Stimulated activated CD8-positive, alpha-beta memory T cell treated with anti-CD3 and anti-CD28 coated beads, Interleukin-7, amount 100 ng/mL, for 4 hours (primary cell): ENCODE results near the gene RPTOR.

Source experiments
- DNase-seq, 2 donors: peaks; one replicate each; pipeline ENCODE4 v3.0.0-alpha.2; 2020; ENCODE audit warnings: low read depth in 2 of 2

Gene RPTOR

DNA sequence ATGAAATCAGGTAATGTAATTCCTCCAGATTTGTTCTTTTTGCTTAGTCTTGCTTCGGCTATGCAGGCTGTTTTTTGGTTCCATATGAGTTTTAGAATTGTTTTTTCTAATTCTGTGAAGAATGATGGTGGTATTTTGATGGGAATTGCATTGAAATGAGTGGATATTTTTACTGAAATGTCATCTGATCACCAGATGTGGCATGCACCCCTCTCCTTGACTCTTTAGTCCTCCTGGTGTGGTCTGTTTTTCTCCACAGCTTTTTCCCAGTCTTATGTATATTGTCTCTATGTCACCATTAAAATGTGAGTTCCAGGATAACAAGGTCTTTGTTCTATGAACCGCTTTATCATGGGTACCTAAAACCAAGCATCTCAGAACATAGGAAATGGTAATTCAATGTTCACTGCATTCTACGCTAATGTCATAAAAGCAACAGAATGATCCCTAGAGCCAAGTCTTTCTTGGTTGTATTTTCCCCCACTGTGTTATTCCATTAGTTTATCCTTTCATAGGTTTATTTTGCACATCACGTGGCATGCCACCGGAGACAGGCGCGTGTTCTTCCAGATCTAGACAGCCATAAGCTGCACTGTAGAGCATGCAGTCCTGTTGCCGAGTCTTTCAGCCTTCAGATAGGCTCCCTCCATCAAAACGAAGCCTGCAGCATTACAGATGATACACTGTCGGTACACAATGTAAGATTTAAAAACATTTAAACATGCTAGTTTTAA is 172.5 kb downstream of the RPTOR start:
- DNase-seq: no peak

DNA sequence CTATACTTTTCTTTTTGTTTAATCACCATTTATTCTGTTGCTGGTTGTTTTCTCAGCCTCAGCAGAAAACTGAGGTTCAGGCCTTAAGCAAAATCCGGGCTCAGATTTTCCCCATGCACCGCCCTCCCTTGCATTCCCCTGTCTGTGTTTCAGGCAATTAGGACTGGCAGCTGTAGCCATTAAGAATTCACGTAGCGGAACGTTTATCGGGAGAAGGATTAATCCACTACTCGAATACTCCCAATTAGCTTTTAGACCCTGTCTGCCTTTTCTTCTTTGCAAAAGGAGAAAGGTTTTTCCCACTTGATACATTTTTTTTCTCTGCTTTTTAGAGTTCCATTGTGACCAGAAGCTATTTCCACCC is 173.1 kb downstream of the RPTOR start:
- DNase-seq: no peak

DNA sequence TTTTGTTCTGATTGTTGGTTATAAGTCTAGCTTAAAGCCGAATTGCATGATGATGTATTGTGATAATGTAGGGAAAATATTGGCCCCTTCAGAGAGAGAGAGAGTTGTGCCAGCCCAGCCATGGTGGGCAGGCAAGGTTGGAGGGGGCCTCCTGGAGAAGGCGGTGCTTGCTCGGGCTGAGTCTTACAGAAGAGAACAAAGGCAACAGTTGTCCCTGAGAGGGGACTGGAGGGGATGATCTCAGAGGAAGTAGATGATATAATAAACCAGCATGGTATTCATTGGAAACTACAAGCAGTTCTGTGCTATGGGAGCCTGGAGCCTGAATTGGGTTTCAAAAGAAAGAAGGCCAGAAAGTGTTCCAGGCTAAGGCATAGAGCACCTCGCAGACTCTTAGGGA is 173.8 kb downstream of the RPTOR start:
- DNase-seq: no peak

DNA sequence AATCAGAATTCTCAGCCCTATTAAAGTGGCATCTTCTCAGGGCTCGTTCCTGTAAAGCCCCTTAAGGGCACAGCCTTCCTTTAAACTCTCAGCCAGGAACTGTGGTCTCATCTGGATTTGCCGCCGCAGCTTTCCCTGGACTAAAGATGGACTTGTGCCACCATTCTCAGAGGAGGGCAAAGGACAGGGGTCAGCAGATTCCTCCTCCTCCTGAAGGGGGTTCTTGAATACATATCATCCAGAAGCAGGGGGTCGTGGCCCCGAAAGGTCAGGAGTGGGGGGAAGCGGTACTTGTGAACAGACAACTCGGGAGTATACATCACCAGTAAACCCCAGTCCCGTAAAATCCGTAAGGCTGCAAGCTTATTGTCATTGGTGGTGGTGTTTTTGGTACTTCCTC is 174.8 kb downstream of the RPTOR start:
- no peak for DNase-seq

DNA sequence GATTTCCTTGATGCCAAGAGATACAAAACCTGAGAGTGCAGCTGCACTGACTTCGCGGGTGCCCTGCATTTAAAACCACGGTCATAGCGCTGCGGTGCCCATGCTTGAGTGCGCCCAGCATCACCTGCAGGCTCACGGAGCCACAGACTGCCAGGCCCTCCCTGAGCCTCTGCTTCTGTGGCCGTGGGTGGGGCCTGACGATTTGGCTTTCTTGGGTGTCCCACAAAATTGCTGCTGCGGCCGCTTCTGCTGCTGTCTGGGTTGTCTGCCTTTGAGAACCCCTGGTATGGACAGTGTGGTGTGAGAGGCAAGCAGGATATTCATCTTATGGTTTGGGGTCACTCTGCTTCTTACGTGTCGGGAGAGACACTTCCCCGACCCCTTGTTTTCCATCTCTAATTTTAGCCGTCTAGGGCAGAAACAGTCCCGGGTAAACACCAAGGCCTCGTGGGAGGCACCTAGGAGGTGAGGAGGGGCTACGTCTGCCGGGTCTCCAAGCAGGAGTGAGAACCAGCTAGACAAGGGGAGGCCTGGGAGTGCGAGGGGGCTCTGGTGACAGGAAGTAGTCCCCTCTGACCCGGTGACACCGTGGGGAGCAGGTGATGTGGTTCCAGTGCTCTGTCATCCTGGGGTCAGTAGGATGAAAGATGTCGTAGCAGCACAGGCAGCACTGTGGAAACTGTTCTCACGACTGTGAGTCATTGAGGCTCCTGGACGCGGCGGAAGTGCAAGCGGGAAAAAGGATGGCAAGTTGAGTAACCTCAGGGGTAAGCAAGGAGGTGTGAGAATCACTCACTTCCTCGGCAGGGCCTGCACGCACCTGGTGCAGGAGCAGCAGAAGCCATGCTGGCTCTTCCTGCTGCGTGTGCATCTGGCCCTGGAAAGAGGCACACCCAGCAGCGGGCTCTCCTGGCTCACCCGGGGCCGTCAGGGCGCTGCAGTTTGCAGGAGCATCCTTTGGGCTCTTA is 176.3 kb downstream of the RPTOR start:
- DNase-seq: peak; percentile 55 to 61

DNA sequence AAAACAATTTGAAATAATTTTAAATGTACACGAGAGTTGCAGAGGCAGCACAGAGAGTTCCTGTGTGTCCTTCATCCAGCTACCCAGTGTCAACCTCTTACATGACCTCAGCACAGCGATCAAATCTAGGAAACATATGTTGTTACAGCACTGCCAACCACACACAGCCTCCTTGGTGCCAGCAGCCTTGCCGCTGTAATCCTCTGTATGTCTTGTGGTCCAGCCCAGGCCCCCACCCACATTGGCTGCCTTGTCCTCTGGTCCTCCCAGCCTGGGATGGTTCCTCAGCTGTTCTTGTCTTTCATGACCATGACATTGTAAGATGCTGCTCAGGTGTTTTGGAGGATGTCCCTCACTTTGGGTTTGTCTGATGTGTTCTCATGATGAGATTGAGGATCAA is 178.0 kb downstream of the RPTOR start:
- DNase-seq: no peak

DNA sequence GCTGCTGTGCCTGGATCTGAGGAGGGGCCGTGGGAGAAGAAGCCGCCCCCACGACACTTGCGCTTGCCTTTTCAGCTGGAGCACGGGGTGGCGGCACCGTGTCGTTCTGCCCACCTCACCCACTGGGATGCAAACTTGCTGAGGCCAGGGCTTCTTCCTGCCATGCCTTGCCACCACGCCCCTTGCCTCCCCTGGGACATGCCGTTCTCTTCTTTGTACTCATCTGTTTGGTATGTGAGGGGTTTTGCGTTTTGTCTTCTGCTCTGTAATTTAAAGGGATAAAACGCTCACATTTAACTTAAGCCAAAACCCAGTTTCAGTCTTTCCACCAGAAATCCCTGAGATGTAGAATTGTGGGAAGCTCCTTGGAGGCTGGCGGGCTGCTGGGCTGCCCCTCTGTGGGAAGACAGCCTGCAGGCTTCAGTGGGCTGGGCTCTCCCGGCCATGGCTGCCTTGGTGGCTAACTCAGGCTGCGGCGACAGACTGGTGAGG is 180.2 kb downstream of the RPTOR start:
- DNase-seq: no peak

DNA sequence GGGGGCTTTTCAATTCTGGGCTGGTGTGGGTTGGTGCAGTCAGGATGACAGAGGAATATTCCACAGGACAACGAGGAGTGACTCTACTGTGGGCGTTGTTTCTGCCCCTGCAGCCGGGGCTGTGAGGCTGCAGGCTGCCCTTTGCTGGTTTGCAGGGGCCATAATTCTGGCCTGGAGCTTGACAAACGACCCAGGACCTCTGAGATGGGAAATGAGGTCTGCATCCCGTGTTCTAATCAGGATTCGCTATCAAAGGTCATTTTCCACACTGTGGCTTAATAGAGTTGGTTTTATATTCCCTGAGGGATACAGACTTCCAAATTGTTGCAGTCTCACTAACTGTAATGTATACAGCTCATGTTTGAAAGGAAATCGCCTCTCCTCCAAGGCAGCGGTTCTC is 180.9 kb downstream of the RPTOR start:
- no peak for DNase-seq

DNA sequence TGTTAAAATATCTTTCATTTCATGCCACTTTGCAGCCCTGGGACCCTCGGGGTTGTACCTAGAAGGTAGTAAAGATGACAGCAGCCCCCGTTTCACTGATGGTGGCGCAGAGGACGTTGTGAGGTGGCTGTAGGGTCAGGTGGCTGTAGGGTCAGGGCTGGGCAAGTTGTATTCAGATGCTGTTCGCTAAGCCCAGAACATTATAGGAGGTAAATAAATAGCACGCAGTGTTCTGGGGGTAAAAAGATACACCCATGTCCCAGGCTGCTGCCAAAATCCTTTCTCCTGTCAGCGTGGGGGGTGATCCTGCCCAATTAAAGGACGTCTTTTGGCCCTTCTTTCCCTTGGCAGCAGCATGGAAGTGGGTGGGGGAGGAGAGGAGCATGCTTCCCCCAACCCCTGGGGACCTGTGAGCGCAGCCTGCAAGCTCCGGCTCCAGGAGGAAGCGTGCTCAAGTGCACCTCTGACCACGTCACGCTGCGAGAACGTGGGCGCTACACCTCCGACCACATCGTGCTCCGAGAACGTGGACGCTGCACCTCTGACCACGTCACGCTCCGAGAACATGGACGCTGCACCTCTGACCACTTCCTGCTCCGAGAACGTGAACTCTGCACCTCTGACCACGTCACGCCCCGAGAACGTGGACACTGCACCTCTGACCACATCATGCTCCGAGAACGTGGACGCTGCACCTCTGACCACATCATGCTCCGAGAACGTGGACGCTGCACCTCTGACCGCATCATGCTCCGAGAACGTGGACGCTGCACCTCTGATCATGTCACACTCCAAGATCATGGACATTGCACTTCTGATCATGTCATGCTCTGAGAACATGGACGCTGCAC is 182.1 kb downstream of the RPTOR start:
- no peak for DNase-seq

DNA sequence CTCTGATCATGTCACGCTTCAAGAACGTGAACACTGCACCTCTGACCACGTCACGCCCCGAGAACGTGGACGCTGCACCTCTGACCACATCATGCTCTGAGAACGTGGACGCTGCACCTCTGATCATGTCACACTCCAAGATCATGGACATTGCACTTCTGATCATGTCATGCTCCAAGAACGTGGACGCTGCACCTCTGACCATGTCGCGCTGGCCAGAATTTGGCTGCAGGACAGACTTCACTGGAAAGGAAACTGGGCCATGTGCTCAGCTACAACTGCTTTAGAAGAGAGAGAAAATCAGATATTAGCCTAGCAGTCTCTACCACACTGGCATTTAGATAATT is 182.7 kb downstream of the RPTOR start:
- no peak for DNase-seq

DNA sequence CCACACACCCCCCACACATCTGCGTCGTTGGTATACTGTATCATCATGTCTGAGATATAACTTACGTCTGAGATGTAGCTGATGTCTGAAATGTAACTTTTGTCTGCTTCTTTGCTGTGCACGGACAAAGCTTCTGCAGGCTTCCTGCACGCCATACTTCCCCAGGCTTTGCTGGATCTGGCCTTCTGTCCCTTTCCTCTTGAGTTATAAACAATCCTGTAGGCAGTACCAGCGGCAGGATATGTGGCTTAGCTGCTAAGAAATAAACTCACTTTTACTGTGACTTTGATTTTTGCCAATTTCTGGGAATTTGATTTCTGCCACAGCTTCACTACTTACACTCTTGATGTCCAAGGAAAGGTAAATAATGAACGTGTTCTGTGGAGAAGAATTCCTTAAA is 184.4 kb downstream of the RPTOR start:
- no peak for DNase-seq

DNA sequence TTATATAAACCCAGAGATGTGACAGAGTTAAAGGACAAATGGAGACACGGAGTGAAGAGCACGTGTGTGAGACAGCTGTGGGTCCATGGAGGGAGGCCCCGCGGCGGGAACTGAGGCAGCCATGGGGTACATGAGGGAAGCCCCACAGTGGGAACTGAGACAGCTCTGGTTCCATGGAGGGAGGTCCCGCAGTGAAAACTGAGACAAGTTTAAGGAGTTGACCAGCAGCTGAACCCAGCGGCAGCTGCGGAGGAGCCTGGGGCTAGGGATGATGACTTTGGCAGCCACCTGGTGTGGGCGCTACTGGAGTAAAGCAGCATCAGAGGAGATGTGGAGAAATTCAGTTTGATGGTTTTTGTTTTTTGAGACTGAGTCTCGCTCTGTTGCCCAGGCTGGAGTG is 185.1 kb downstream of the RPTOR start:
- no peak for DNase-seq

DNA sequence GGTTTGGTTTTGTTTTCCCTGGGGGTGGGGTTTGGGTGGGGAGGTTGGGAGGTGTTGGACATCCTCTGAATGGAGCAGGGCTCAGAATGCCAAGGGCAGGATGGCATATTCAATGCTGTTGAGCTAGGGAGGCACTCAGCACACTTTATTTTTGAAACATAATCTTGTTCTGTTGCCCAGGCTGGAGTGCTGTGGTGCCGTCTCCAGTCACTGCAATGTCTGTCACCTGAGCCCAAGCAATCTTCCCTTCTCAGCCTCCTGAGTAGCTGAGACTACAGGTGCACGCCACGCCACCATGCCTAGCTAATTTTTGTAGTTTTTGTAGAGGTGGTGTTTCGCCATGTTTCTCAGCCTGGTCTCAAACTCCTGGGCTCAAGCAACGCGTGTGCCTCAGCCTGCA is 186.1 kb downstream of the RPTOR start:
- DNase-seq: no peak

DNA sequence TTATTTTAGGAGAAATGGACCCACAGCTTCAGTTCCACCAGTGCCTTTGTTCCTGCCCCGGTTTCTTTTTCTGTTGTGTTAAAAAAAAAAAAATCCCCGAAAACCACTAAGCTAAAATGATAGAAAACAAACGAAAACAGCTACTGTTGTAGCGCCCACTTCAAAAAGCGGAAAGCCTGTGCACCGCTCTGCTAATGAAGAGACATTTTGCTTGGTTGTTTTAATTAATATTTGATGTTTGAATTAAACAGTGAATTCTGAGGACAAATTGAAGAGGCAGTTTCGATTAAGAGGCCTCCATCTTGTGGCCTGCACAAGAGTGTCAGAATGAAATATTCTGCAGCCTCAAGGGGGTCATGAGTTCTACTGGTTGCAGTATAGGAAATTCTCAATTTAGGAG is 186.7 kb downstream of the RPTOR start:
- DNase-seq: no peak

DNA sequence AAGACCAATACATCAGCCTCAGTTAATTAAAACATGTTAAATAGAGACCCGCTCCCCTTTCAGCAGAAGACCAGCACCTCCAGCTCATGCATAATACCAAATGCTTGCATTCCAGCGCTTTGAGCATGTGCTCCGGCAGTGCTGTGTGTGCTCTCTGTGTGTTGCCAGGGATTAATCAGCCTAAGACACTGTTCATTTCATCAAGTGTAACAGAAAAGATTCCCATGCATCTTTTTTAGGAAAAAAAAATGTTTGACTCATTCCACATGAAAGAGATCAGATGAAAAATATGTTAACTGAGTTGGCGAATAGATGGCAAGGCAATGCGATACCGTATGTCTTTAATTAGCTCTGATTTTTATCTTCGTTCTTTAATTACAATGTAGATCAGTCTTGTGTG is 187.6 kb downstream of the RPTOR start:
- no peak for DNase-seq

DNA sequence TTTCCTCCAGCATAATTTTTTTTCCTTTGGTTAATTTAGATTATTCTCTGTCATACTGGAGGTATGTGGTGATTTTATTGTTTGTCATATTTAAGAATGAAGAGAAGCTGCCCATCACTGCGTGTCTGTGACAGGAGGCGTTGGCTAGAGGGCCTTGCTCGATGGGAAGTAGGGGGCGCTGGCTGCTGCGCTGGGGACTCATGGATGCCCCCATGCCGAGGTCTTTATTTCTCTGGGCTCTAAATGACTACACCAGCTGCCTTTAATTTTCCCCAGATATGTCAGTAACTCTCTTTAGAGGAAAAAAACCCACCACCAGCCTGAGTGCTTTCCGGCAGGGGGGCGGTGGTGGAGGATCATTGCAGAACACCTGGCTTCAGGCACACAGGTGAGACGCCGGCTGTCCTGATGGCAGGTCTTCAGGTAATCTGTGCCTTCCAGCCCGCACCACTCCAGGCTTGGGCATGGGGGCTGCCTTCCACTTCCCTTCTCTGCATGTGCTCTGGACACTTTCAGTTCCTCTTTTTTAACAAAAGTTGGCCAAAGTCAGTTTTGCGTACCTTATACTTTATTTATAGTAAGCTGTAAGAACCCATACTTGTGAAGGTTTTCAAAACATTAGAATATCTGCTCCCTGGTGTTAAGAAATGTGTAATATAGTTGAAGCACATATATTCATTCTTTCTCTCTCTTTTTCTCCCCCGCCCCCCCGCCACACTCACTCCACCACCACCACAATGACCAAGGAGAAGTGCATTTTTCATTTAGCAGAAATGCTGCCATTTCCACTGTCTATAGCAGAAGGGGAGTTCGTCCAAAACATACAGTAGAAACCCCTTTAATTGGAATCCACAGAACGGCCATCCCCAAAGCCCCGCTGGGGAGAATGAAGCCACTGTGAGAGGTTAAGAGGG is 192.7 kb downstream of the RPTOR start:
- DNase-seq: no peak

DNA sequence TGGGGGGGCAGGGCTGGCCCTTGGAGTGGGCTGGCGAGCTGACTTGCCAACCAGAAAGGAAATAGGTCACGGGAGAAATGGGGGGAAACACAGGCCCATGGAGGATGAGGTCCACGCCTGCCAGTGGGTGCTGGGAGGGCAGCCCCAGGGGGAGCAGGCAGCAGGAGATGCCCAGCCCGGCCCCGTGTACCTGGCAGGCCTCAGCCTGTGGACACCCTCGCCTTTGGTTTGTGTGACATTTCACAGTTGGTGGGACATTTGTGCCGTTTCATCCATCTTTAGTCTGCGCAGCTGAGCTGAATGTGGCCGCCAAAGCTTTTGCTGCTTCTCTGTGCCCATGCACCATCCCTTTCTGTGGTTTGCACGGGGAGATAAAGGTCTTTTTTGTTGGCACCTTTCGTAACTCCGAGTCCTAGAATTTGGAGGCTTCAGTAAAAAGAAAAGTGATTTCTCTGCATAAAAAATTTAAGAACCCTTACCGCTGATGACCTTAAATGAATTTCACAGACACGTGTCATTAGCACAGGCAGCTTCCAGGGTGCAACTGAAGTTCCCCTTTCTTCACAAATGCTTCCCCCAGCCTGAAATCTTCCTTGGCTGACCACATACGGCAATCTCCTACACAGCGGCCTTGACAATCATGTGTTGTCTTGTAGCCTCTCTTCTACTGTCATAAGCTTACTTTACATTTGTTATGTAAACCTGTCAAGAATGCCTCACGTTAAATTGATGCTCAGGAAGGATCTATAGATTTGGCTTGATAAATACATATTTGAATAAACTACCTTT is 193.6 kb downstream of the RPTOR start:
- no peak for DNase-seq

DNA sequence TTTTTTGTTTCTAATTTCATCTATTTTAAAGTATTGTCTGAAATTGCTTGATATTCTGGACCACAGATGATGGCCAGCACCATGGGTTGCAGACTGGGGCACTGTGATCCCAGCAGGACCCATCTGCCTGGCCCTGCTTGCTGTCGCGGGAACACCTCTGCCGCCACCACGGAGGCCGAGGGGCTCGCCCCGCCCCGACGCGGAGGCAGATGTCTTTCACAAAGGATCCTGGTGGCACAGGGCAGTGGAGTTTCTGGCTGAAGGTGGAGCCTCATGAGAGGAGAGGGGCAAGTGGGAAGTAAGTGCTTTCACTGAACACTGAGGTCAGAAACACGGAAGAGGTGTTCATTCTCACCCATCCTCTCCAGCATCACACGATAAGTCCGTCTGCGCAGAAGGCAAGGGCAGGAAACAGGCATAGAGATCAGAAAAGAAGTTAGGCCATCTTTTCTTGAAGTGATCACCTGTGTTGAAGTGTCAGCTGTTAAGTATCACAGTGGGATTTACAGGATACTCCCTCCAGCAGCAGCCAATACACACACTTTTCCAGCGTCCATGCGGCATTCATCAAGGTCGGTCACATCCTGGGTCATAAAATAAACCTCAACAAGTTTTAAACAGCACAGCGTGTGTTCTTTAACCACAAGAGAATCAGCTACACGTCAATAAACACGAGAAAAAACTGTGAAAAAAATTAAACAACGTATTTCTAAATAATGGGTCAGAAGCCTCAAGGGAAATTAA is 194.5 kb downstream of the RPTOR start:
- DNase-seq: no peak

DNA sequence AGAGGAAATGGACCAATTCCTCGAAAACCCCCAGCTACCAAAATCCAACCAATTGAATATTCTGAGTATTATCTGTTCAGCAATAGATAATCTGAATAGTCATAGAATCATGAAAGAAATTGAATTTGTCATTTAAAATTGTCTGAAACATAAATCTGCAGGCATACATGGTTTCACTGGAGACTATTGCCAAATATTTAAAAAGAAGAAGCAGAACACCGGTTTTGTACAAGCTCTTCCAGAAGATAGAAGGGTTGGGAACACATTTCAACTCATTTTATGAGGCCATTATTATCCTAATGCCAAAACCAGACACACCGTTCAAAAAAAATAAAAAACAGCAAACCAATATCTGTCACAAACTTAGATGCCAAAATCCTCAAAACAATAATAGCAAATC is 195.5 kb downstream of the RPTOR start:
- no peak for DNase-seq

DNA sequence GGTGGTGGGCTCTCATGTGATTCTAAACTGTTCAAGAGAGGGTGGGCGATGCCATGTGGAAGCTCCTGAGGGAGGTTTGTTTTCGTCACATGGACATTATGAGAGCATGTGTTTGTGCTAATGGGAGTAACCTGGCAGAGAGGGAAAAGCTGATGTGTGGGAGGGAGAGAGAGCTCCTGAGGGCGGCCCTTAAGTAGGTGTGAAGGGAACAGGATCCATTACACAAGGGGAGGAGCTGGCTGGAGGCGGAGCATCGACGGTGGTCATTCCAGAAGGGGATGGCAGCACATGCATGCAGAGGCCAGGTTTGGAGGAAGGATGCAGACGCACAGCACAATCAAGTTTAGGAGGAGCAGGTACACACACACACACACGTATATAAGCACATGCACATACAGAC is 197.5 kb downstream of the RPTOR start:
- no peak for DNase-seq
